ENCODE data around the gene TBCK.

DNA sequence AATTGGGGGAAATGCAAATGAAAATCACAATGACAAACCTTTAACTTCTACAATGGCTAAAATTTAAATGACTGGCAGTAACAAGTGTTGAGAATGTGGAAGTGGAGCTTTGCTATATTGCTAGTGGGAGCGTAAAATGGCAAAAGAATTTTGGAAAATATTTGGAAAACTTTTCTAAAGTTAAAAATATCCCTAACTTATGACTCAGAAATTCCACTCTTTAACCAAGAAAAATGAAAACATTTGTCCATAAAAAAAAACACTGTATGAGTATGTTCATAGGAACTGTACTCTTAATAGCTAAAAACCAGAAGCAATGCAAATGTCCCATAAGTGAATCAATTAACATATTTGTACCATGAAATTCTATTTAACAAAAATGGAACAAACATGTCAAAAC lies 3.6 kb downstream of the TBCK start:
- TF ChIP-seq, protein P1, sequence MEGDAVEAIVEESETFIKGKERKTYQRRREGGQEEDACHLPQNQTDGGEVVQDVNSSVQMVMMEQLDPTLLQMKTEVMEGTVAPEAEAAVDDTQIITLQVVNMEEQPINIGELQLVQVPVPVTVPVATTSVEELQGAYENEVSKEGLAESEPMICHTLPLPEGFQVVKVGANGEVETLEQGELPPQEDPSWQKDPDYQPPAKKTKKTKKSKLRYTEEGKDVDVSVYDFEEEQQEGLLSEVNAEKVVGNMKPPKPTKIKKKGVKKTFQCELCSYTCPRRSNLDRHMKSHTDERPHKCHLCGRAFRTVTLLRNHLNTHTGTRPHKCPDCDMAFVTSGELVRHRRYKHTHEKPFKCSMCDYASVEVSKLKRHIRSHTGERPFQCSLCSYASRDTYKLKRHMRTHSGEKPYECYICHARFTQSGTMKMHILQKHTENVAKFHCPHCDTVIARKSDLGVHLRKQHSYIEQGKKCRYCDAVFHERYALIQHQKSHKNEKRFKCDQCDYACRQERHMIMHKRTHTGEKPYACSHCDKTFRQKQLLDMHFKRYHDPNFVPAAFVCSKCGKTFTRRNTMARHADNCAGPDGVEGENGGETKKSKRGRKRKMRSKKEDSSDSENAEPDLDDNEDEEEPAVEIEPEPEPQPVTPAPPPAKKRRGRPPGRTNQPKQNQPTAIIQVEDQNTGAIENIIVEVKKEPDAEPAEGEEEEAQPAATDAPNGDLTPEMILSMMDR (IDR thresholded peaks at IDR 0.05 in 2 of 3, conservative IDR thresholded peaks at IDR 0.05 in 1 of 3; ENCODE audit: insufficient read depth in 2 of 3, low read depth in 1 of 3, low read length in 3 of 3) = no peak
- TF ChIP-seq GTF2F1 (IDR thresholded peaks at IDR 0.05; ENCODE audit: low read depth, low read length) (no peak), KDM2B (CRISPR knock-in tag; IDR thresholded peaks at IDR 0.05) (no peak), RFX5 (IDR thresholded peaks at IDR 0.05; ENCODE audit: low read depth, low read length) (no peak), ZNF146 (CRISPR knock-in tag; IDR thresholded peaks at IDR 0.05; ENCODE audit: unreplicated experiment) (no peak), ZEB2 (IDR thresholded peaks at IDR 0.05) (no peak), POLR2A (conservative IDR thresholded peaks at IDR 0.05) (no peak)
- TF ChIP-seq, protein P2, sequence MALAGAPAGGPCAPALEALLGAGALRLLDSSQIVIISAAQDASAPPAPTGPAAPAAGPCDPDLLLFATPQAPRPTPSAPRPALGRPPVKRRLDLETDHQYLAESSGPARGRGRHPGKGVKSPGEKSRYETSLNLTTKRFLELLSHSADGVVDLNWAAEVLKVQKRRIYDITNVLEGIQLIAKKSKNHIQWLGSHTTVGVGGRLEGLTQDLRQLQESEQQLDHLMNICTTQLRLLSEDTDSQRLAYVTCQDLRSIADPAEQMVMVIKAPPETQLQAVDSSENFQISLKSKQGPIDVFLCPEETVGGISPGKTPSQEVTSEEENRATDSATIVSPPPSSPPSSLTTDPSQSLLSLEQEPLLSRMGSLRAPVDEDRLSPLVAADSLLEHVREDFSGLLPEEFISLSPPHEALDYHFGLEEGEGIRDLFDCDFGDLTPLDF (CRISPR knock-in tag; IDR thresholded peaks at IDR 0.05) = no peak

Data from K562 (cell line).